GM10266 (cell line): ENCODE results near the gene ZNF90.
"Not testable (repeated sequence)": the region's sequence is repeated elsewhere in the genome, so short reads cannot be mapped to it uniquely, and the experiment has no call there.

Experiments used
- DNase-seq: peaks from one replicate; pipeline ENCODE4 v3.0.0; 2012; ENCODE audit errors: extremely low spot score
- TF ChIP-seq, protein P1 (sequence below): IDR thresholded peaks from 2 replicates; pipeline ENCODE4 v1.5.1; 2012; ENCODE audit warnings: mild to moderate bottlenecking, low read depth; ENCODE audit not compliant: control insufficient read depth, insufficient read depth; ENCODE audit errors: missing control alignments

The ZNF90 gene

DNA sequence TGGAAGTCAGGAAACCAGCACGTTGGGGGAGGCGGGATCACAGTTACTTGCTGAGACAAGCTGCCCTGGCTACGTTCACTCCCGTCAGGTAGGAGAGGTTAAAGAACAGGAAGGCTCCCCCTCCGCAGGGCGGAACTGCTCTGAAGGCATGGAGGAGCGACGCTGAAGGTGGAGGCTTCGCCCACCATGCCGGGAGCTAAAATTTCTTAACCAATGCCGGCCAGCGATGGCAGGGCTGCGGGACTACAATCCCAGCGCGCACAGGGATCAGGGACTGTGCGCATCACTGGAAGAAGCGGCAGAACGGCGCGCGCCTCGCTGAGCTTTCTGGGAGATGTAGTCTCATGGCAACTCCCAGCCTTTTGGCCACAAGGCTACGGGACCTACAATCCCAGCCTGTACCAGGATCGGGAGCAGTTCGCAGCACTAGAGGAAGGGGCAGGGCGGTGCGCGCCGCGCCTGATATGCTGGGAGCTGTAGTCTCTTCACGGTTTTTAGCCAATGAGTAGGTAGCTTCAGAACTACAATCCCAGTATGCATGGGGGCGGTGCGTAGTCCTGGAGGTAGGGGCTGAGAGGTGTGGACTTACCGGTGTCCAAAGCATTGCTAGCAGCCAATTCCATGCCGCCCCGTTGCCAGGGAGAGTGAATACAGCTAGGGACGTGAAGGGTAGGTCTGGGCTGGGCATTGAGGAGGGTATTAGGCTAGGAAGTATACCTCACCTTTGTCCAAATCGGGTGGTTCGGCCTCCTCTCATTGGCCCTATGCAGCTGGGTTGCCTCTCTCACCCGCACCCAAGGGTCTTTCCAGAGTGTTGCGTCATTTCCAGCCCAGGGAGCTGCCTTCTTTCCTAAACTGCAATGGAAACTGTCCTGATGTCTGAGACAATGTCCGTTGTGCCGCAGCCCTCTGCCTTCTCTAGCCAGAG is 25.7 kb upstream of the ZNF90 start:
- TF ChIP-seq, protein P1, sequence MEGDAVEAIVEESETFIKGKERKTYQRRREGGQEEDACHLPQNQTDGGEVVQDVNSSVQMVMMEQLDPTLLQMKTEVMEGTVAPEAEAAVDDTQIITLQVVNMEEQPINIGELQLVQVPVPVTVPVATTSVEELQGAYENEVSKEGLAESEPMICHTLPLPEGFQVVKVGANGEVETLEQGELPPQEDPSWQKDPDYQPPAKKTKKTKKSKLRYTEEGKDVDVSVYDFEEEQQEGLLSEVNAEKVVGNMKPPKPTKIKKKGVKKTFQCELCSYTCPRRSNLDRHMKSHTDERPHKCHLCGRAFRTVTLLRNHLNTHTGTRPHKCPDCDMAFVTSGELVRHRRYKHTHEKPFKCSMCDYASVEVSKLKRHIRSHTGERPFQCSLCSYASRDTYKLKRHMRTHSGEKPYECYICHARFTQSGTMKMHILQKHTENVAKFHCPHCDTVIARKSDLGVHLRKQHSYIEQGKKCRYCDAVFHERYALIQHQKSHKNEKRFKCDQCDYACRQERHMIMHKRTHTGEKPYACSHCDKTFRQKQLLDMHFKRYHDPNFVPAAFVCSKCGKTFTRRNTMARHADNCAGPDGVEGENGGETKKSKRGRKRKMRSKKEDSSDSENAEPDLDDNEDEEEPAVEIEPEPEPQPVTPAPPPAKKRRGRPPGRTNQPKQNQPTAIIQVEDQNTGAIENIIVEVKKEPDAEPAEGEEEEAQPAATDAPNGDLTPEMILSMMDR, result no peak
- DNase-seq, result no peak

DNA sequence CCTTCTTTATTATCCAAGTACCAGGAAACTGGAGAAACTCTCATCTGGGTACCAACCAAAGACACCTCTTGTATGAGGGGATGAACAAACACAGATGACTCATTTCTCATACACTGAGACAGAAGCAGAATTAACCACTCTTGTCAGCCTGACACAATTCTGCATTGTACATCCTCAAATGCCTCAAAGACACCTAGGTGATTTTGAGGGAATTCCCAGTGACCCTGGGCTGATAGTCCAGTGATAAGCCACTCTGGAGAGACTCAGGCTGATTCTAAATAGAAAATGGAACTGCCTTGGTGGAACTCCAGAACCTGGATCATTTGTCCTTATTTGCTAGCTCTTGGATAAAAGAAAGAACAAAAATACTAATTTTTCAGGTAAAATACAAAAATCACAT is 19.1 kb upstream of the ZNF90 start:
- not testable (repeated sequence) for DNase-seq

DNA sequence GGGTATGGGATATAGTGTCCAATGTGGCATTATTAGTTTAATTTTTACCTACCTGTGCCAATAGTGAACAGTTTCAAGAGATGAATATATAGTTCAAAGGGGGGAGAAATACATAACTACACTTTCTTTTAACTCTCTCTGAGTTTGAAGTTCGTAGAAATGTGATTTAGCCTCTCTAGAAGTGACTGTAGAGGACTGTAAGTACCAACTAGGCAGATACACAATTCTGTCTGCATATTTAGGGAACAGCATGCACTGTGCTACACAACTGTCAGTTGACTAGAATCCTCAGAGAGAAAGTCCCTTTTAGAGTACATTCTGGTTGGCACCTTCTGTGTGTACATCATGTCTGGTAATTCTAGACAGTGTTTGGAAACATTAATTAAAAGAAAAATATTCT is 17.5 kb upstream of the ZNF90 start:
- DNase-seq, result no peak
- TF ChIP-seq, protein P1, result no peak

DNA sequence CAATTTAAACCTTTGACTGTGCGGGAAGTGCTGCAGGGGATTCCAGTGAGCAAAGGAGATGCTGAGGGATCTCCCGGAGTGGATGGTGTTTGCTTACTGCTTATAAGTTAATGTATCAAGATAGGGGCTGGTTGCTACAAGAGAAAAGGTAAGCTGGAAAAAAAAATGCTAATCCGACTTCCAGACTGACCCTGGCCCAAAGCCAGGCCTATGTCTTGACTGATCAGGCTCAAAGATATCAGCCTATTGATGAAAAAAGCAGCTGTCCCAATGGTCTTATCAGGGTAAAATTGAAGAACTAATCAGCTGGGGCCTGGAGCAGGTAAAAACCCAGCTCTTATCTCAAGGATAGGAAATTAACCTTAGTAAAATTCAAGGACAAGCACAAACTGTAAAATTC is 10.9 kb upstream of the ZNF90 start:
- no peak for DNase-seq
- TF ChIP-seq, protein P1, result no peak

DNA sequence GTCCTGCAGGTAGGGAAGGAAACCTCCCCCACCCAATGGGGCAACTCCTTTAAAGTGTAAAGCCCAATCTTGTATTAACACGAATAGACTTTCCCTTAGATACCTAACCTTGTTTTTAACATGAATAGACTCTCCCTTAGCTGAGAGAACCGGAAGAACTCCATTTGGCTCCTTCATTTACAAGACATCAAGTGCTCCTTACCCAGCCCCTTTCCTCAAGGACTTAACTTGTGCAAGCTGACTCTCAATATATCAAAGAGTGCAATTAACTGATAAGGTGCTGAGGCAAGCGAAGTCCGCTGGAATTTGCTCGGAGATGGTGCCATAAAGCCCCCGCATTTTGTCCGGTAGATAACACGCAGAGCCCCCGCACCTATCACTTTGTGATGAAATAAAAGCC is 9.9 kb upstream of the ZNF90 start:
- no peak for DNase-seq
- TF ChIP-seq, protein P1, result no peak

DNA sequence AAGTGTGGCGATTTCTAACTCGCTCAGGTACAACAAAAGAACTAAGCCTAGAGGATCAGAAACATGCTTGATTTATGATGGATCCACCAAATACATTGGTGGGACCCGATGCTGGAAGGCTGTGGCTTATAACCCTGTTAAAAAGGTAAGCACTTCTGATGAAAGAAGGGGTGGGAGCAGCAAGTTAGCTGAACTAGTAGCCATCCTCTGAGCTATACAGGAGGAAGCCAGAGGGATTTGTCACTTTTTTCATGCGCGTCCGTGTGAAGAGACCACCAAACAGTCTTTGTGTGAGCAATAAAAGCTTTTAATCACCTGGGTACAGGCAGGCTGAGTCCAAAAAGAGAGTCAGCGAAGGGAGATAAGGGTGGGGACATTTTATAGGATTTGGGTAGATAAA is 9.2 kb upstream of the ZNF90 start:
- DNase-seq, result not testable (repeated sequence)

DNA sequence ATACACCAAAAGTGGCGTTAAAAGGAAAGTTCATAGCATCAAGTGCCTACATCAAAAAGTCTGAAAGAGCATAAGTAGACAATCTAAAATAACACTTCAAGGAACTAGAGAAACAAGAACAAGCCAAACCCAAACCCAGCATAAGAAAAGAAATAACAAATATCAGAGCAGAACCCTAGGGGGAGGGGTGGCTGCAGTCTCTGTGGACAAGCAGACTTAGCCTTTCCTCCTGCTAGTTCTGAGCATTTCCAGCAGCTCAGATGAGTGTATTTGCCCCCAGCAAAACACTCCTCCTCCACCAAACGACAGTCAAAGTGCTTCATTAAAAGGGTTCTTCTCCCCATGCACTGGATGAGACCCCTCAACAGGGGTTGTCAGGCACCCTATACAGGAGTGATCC is 7.1 kb upstream of the ZNF90 start:
- DNase-seq, result no peak
- TF ChIP-seq, protein P1, result no peak

DNA sequence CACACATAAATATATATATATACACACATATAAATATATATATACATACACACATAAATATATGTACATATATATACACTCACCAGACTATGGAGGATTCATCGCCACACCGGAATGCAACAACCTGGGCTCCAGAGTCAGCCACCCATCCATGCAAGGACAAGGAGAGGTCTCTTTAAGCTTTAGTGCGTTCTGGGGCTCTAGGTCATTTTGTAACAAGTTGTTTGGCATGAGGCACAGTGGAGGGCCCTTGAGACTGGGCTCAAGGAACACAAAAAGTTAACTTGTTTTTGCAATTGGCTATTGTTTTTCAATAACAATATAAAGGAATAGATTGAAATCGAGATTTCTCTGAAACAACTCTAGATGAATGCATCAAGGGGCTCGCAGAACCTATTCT is 4.9 kb upstream of the ZNF90 start:
- TF ChIP-seq, protein P1, result no peak

More for the DNA sequence above, 4.9 kb upstream of the ZNF90 start:
- DNase-seq, result no peak
